Measurements from ENCODE around the gene KCNIP1.

DNA sequence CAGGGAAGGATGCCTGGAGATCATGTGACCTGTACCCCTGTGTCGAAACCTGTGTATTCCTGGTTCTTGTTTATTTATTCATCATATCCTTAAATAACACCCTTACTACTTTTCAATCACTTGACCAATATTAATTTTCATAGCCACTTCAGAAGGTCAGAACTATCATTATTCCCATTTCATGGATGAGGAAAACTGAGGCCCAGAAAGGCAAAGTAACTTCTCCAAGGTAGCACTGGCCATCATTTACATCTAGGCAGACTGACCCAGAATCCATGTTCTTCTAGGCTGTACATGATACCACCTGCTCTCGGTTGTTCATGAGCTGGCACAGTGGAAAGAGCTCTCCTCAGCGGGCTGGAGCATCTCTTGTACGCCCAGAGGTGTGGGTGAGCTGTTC, 49.4 kb downstream of the KCNIP1 start:
- TF ChIP-seq ZNF674 (CRISPR knock-in tag; IDR thresholded peaks at IDR 0.05; ENCODE audit: low read depth) (no peak), CTCF (CRISPR knock-in tag; IDR thresholded peaks at IDR 0.05) (no peak), ZNF724P (CRISPR knock-in tag; IDR thresholded peaks at IDR 0.05; ENCODE audit: borderline replicate concordance) (no peak), ZZZ3 (CRISPR knock-in tag; IDR thresholded peaks at IDR 0.05; ENCODE audit: borderline replicate concordance) (no peak)

Data from HepG2 (cell line).